GM21381 (cell line): ENCODE results near the gene DPF1.
"Not testable (repeated sequence)": the region's sequence is repeated elsewhere in the genome, so short reads cannot be mapped to it uniquely, and the experiment has no call there.

Experiments
- ATAC-seq: cut with Tn5 transposase; IDR thresholded peaks from one replicate; pipeline ENCODE4 v1.9.1; 2021; ENCODE audit warnings: mild to moderate bottlenecking, moderate library complexity; ENCODE audit not compliant: unreplicated experiment

DPF1 gene

DNA sequence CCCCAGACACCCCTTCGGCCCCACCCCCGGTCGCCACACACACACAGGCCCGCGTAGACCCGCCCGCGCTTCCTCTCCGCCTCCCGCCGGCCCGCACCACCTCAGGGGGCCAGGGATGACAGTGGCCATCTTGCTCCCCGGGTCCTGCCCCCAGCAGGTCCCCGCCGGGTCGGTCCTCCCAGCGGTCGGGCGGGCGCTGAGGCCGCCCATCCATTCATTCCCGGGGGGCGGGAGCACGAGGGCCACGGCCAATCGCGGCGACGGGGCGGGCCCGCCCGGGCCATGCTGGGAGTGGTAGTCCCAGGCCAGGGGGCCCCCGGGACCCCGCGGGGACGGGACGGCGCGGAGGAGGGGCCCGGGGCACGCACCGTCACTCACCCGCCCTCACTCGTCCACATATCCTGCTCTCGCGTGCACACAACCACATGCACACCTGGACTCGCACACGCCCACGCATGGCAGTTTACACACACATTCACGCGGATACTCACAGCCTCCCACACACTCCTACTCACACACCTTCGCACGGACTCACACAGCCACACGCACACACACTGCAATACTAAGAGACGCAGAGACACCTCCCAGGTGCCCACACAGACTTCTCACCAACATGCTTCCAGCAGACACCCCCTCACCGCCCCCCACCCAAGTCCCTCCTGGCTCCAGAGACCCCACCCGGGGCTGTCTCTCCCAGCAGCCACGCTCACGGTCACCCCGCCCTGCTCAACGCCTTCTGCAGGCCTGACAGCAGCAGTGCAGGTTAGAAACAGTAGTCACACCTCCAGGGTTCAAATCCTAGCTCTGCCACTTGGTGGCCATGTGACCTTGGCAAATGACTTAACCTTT lies at the start of gene DPF1:
Gene DPF1 (minus strand): TSS at position 209 of the 849 bp plus-strand sequence. CDS start 80 bp downstream, at position 129.
- ATAC-seq, result peak; percentile 74

DNA sequence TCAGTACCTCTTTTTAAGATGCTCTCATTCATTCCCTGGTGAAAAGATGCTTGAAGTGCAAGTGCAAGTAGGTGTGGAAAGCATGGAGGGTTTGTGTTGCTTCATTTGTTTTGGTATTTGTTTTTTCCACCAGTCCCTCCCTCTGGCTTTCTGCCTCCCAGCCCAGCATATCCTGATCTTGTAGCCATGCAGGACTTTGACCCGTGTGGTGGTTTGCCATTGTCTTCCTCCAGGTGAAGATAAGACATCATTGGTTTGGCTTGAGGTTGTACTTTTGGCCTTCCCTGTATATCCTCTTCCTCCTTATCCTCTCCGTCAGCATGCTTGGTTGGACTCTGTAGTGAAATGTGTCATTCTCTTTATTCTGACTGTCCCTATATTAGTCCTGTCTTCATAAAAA lies 49.5 kb upstream of the DPF1 start:
- ATAC-seq, result no peak

DNA sequence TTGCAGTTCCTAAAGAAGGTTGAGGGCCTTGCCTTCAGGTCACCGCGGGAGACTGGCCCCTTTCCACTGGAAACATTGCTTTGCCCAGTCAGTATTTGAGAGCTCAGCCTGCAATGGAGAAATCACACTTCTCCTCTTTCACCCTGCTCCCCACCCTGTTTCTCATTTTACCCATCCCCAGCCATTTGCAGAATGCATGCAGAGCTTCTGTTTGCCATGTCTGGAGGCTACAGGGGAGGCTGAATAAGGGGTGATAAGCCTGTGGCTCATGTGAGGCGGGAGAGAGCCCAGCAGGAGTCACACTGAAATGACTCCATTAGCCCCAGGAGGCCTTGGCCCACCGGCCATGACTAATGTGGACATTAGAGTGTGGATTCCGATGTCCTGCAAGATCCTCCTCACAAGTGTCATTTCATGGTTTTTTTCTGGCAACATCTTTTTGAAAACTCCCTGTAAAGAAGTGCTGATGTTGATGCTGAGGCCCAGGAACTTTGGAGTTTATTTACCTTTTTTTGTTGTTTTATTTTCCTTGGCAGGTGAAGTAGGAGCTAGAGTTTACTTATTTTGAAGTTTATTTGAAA lies 46.7 kb upstream of the DPF1 start:
- ATAC-seq, result no peak

DNA sequence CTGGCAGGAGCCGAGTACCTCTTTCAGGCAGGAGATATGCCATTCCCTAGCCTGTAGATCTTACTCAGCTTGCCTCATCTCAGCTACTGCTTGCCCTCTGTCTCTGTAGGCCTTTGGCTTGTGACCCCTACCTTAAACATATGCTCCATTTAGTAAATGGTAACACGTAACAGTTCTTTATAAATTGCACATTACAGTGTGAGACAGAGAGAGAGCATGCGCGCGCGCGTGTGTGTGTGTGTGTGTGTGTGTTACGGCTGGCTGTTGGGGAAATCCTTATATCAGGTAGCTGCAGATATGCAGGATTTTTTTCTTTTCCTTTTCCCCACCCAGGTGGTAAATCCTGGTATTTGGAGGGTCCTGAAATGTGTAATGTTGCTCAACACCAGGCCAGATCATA lies 44.5 kb upstream of the DPF1 start:
- ATAC-seq, result no peak

DNA sequence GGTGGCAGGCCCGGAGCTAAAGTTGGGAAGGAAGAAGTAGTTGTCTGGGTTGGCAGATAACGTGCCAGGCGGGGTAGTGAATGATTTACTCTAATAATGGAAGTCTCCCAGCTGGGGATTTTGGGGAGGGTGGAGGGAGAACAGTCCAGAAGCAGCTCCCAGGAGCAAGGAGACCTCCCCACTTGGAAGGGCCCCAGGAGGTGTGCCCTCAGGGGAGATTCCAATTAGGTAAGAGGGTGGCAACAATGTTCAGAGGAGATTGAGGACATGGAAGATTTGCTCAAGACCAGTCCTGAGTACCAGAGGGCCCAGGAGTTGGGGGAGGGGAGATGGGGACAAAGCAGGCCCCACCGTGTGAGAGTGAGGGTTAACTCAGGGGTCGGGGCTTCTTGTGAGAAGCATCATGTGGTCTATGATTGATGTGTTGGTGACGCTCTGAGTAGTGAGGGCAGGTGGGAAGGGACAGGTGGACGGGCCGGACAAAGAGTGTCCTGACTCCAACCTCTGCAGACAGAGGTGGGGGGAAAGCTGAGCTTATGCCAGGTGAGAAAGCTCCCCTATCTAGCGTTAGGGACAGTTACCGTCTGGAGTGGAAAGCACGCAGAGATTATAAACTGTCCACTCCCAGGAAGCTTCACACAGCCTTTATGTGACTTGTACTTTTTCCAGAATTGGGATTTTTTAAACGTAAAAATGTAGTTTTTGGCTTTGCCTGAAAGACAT lies 43.9 kb upstream of the DPF1 start:
- ATAC-seq, result no peak

DNA sequence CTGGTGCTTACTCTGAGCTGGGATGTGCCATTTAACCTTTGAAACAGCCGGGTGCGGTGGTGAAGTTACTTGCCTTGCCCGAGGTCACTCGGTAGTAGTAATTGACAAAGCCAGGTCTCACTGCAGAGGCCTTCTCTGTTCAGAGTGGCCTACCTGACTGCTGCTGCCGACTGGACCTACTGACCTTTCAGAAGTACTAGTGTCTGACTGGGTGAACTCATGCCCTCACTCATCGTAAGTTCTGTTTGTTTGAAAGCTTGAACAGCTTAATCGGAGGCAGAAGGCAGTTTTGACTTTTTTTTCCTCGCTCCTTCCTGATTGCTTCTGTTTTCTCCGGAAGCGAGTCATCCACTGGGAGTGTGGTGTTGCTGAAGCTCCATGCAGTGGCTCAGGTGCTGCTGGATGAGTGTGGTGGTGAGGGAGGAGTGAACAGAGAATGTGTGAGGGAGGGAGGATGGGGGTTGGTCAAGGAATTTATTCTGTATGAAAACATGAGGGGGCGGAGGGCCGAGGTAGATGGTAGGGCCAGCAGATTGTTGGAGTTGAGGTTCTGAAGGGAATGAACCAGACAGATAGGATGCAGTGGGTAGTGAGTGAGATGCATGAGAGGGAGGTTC lies 43.1 kb upstream of the DPF1 start:
- no peak for ATAC-seq

DNA sequence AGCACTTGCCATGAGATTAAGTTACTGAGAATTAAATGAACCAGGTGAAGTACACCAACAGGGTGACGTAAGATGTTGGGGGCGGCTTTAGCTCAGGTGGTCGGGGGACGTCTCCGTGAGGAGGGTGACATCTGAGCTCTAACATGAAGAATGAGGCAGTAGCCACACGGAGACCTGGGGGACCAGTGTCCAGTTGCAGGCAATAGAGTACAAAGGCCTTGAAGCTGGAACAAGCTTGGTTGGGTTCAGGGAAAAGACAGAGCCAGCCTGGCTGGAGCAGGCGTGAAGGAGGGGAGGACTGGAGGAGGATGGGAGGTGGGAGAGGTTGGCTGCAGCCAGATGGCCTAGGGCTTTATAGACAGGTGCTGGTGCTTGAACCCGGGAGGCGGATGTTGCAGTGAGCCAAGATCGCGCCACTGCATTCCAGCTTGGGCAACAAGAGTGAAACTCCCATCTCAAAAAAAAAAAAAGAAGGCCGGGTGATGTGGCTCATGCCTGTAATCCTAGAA lies 42.0 kb upstream of the DPF1 start:
- ATAC-seq, result no peak

DNA sequence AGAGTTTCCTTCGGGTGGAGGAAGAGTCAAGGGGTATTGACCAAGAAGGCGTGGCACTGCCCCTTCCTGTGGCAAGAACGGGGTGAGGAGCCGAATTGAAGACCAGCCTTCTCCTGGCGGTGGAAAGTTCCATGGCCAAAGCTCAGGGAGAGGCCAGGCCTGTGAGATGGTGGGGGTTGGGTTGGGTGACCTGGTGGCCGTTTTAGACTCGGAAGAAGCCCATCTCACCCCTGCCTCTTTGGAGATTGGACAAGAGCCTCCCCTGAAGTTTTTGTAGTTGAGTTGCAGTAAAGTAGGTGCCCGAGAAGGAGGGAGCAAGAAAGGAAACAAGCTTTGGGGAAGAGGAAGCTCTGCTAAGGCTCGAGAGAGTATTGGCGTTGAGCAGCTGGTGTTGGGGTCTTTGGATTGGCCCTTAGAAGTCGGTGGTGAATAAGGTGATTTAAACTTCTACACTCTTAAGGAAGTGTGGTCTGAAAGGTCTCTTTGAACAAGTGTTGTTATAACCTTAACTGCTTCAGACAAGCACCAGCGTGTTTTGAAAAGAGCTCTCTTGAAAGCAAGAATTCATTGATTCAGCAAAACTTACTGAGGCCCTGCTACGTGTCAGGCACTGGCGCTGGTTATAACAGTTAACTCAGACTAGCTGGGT lies 41.3 kb upstream of the DPF1 start:
- no peak for ATAC-seq

DNA sequence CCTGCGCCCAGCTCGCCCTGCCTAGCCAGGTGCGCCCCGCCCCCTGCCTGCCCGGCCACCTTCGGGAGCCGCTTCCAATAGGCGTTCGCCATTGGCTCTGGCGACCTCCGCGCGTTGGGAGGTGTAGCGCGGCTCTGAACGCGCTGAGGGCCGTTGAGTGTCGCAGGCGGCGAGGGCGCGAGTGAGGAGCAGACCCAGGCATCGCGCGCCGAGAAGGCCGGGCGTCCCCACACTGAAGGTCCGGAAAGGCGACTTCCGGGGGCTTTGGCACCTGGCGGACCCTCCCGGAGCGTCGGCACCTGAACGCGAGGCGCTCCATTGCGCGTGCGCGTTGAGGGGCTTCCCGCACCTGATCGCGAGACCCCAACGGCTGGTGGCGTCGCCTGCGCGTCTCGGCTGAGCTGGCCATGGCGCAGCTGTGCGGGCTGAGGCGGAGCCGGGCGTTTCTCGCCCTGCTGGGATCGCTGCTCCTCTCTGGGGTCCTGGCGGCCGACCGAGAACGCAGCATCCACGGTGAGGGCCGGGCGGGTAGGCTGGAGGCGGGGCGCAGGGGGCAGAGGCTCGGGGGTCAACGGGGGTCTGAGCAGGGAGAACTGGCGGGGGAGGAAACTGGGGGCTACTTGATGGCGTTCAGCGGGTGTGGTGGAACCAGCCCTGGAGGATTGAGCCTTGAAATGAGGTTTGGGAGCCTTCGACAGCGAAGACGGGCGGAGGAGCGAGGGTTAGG lies 40.6 kb upstream of the DPF1 start, which contains the start of gene SPINT2:
Gene SPINT2 (plus strand): TSS at position 88 of the 727 bp plus-strand sequence. CDS start 320 bp downstream, at position 408.
- ATAC-seq, result peak; percentile 25

DNA sequence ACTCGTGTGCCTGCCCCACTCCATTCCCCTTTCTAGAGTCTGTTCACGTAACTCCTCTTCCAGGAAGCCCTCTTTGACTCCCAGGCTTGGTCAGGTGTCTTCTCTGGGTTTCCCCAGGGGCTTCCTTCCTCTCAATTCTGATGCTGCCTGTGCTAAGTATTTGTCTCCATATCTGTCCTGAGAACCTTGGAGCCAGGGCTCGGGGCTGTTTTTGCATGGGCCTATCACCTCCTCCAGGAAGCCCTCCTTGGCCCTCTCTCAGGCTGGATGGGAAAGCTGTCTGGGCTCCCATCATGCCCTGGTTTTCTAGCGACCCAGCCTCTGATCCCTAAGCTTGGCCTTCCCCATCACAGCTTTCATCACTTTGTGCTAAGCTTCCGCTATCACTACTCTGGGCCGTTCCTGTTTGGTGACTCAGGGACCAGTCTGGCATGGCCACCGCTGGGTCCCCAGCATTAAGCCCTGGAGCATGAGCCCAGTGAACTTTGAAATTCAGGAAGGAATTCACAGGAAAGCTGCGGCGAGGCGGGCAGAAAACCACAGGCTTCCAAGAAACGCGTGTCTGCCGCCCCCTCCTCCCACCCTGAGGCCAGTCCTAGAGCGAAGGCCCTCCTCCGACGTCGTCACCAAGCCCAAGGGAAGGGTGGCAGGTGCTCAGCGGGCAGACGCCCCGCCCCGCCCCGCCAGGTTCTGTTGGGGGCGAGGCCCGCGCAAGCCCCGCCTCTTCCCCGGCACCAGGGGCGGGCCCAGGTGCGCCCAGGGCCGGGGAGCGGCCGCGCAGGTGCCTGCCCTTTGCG lies 39.9 kb upstream of the DPF1 start:
- peak; percentile 61 for ATAC-seq

DNA sequence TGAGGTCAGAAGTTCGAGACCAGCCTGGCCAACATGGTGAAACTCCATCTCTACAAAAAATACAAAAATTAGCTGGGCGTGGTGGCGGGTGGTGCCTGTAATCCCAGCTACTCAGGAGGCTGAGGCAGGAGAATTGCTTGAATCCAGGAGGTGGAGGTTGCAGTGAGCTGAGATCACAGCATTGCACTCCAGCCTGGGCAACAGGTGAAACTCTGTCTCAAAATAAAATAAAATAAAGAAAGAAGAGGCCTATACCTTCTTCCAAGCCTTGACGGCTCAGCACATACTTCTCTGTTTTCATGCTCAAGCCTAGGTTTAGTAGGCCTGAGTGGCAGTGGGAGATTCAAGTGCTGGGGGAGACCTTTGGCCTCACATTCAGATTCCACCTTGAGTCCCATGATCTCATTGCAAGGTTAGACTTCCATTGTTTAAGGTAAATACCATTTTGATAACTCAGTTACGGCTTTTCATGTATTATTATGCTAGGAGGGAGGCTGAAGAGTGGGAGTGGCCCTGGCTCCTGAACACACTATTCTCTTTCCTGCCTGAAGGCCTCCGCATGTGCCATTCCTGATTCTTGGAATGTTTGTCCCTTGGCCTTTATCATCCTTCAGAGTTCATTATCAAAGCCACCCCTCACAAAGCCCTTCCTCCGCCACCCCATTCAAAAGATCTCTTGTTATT lies 38.7 kb upstream of the DPF1 start:
- no peak for ATAC-seq

DNA sequence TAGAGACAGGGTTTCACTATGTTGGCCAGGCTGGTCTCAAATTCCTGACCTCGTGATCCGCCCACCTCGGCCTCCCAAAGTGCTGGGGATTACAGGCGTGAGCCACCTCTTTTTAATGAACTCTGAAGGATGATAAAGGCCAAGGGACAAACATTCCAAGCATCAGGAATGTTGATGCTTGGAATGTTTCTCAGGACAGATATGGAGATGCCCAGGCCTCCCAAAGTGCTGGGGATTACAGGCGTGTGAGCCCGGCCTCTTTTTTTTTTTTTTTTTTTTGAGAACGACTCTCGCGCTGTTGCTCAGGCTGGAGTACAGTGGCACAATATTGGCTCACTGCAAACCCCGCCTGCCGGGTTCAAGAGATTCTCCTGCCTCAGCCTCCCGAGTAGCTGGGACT lies 37.9 kb upstream of the DPF1 start:
- ATAC-seq, result not testable (repeated sequence)

DNA sequence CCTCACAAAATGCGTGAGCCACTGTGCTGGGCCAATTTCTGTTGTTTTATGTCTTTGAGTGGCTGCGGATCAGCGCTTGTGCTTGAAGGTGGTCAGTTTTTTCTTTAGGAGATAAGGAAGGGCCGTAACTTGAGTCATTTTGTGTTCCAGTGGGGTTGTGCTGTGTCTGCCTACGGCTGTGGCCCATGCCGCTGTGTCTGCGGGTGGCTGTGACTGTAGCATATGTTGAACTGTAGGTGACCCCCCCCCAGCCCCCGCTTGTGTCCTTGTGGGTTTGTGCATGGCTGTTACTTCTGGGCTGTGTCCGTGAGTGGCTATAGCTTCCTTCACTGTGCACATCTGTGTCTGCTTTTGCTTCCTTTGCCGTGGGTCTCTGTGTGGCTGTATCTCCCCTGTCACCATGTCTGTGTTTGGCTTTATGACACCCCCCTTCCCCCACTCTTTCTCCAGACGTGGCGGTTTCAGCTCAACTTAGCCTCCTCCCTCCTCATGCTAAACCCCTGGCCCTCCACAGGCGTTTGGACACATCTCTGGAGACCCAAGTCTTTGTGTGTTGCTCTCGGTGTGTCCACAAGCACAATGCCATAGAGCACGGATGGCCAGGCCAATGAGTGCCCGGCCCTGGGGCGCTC lies 31.5 kb upstream of the DPF1 start:
- ATAC-seq, result no peak

DNA sequence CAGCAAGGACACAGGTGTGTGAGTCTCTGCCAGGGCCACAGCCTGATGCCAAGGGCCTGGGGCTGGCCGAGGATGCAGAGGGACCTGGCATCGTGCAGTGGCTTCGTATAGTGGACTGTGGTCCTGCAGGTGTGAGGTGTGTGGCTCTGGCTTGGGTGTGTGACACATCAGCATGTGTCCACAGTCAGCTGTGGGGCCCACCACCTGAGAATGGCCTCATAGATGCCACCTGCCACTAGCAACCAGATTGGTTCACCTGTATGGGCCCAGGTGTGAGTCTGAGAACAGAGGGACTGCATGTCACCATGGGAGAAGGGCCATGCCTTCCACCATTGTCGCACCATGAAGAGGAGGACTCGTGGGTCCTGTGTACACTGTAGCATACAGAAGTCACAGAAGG lies 29.8 kb upstream of the DPF1 start:
- no peak for ATAC-seq

DNA sequence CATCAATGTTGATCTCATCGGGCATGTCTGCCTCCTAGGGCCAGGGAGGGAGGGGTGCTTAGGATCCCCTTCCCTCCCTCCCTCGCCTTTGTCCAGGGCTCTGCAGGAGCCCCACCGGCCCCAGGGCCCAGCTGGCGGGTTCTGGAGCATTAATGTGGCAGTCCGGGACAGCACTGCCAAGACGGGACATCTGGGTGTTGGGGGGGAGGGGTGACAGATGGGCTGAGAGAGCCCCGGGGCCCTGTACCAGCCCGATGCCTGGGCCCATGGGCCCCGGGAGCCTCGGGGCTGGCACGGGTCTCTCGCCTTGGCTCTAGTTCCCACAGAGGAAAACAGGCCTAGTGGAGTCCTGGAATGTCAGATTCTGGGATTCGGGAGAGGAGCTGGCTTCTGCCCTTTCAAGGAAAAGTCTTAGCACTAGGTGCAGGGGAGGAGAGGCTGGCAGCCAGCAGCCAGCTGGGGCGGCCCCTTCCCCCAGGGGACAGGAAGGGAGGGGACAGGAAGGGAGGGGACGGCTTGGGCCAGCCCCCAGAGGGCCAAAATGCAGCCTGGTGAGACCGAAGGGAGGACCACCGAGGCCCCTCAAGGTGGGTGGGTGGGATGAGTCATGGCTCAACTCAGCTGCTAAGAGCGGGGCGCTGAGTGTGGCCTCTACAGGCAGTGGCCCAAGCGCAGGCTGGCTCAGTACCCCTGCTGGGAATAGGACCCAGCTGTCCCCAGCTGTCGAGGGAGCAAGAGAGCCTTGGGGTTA lies 29.1 kb upstream of the DPF1 start:
- no peak for ATAC-seq

DNA sequence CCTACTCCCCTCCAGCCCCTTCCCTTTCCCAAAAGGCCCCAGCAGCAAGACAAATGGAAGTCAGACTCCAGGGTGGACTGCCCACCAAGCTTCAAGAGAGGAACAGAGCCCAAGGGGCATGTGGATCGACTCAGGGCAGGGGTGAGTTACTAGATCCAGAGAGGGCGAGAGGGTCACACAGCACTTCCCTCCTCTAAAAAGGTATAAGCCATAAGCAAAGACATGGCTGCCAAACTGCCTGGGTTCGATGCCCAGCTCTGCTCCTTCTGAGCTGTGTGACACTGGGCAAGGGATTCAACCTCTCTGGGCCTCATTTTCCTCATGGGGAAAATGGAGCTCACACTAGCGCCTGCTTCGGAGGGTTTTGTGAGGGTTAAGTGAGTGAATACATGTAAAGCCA lies 28.4 kb upstream of the DPF1 start:
- no peak for ATAC-seq

DNA sequence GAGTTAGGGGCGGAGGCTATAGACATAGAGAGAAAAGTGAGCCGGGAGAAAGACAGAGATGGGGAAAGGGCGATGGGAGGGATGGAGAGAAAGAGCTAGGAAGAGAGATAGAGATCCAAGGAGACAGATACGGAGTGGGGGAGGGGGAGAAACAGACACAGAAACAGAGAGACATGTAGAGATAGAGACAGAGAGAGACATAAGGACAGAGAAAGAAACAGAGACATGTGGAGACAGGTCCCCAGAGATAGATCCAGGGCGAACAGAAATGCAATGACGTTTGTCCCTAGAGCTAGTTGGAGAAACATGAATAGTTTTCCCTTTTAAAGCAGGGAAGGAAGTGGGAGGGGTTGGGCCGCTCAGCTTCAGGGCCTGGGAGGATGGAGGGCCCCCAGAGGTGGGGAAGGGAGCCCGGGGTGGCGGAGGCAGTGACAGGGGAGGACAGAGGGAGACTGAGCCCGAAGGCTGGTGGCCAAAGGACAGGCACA lies 27.6 kb upstream of the DPF1 start:
- no peak for ATAC-seq
